Stimulated activated naive CD8-positive, alpha-beta T cell treated with anti-CD3 and anti-CD28 coated beads, Interleukin-15, amount 100 ng/mL, for 72 hours (primary cell): ENCODE results near the gene SH3GL1.
A peak's percentile ranks its signal among the peaks of the same experiment; 100 is the strongest.

Experiments used
- ATAC-seq: fragments of 150-1000 bp; cut with Tn5 transposase; 2 replicates; pipeline ENCODE4 v1.10.0; 2021; ENCODE audit warnings: mild to moderate bottlenecking, moderate library complexity
- DNase-seq, 2 donors: peaks; one replicate each; pipeline ENCODE4 v3.0.0; 2021 to 2022
- H3K27ac Mint-ChIP-seq, 2 donors: one replicate each; pipeline ENCODE4 v1.8.0; 2022; ENCODE audit warnings: mild to moderate bottlenecking in 2 of 2, mixed read lengths in 2 of 2, moderate library complexity in 2 of 2
- H3K27me3 Mint-ChIP-seq: one replicate; pipeline ENCODE4 v1.8.0; 2022; ENCODE audit warnings: mixed read lengths
- H3K4me1 Mint-ChIP-seq: one replicate; pipeline ENCODE4 v1.8.0; 2022; ENCODE audit warnings: mild to moderate bottlenecking, mixed read lengths
- H3K4me3 Mint-ChIP-seq, 2 donors: one replicate each; pipeline ENCODE4 v1.8.0; 2022; ENCODE audit warnings: mild to moderate bottlenecking in 2 of 2, mixed read lengths in 2 of 2, moderate library complexity in 1 of 2
- H3K9me3 Mint-ChIP-seq, 2 donors: one replicate each; pipeline ENCODE4 v1.8.0; 2022; ENCODE audit warnings: mixed read lengths in 2 of 2

Gene SH3GL1

GRCh38 chr19:4320419-4320818, 79.9 kb downstream of the SH3GL1 start:
- ATAC-seq (no peak), DNase-seq (no peak)
- Mint-ChIP-seq H3K27me3 (no peaks in the 10 kb centered on the region), H3K4me1 (peaks cover 3% of the 10 kb centered on the region), H3K4me3 (no peak overlapping the region), H3K9me3 (peaks cover 23 to 38% of the 10 kb centered on the region in 2 donors), H3K27ac (no peak overlapping the region)

GRCh38 chr19:4319067-4319718, 81.2 kb downstream of the SH3GL1 start:
- H3K27me3 Mint-ChIP-seq = no peaks in the 10 kb centered on the region
- no peak for DNase-seq
- peaks cover 23 to 38% of the 10 kb centered on the region in 2 donors for H3K9me3 Mint-ChIP-seq
- no peak for ATAC-seq
- no peaks in the 10 kb centered on the region for H3K4me1 Mint-ChIP-seq
- no peak overlapping the region for H3K4me3 Mint-ChIP-seq
- H3K27ac Mint-ChIP-seq = peak overlapping the region in 1 of 2 donors; percentile 14

- H3K27me3 Mint-ChIP-seq = no peaks in the 10 kb centered on the region
- H3K9me3 Mint-ChIP-seq = peaks cover 23 to 38% of the 10 kb centered on the region in 2 donors
- no peak overlapping the region for H3K27ac Mint-ChIP-seq
- H3K4me3 Mint-ChIP-seq = no peak overlapping the region
- ATAC-seq (no peak), DNase-seq (no peak)
- H3K4me1 Mint-ChIP-seq = no peaks in the 10 kb centered on the region
Measured at GRCh38 chr19:4318460-4318859, 81.9 kb downstream of the SH3GL1 start.

GRCh38 chr19:4316956-4317355, 83.4 kb downstream of the SH3GL1 start:
- DNase-seq (no peak), ATAC-seq (no peak)
- H3K9me3 Mint-ChIP-seq = peaks cover 23 to 35% of the 10 kb centered on the region in 2 donors

GRCh38 chr19:4313847-4314490, 86.4 kb downstream of the SH3GL1 start:
- peak overlapping the region in 1 of 2 donors; percentile 82 for H3K27ac Mint-ChIP-seq
- H3K4me3 Mint-ChIP-seq = no peak overlapping the region
- no peak for DNase-seq
- no peak for ATAC-seq
- H3K27me3 Mint-ChIP-seq = no peaks in the 10 kb centered on the region
- peaks cover 5% of the 10 kb centered on the region in 2 donors for H3K9me3 Mint-ChIP-seq
- H3K4me1 Mint-ChIP-seq = no peaks in the 10 kb centered on the region

More at GRCh38 chr19:4316956-4317355, 83.4 kb downstream of the SH3GL1 start:
- H3K4me3 Mint-ChIP-seq = no peak overlapping the region
- no peak overlapping the region for H3K27ac Mint-ChIP-seq
- H3K27me3 Mint-ChIP-seq = no peaks in the 10 kb centered on the region
- no peaks in the 10 kb centered on the region for H3K4me1 Mint-ChIP-seq
